ENCODE measurements around the gene MYT1. TPM values are rescaled to one million over a fixed set of nuclear protein-coding genes. Genes with fewer than 3 reads are reported as not detected.

The MYT1 gene
- total RNA-seq, 1 experiment from 2014 or later: 7.1 TPM

DNA sequence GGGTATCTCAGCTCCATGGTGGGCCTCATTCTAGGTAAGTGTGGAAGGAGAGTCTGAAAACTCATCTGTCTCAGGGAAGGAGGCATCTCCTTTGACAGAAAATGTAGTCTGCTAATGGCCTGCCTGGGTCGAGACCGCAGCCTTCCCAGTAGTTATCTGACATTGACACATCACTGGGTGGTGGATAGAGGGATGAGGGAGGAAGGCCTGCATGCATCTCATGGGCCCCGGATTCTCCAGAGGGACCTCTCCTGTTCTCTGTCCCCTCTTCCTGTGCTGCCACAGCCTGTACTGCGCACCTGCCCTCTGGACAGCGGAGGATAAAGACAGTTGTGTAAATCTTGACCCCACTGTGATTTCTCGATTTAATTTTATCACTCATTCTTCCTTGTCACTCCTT lies 96.0 kb downstream of the MYT1 start:
- Histone ChIP-seq H3K4me1 (ENCODE audit: control insufficient read depth in 1 of 2, insufficient read depth in 2 of 2, low read length in 2 of 2) (peaks cover 0 to 12% of the 10 kb centered on the region in 2 experiments; a peak in 3 of 4 replicates), H3K27me3 (ENCODE audit: insufficient read depth, low read length) (no peaks in the 10 kb centered on the region), H3K9me3 (ENCODE audit: control insufficient read depth in 1 of 2, insufficient read depth in 1 of 2, low read depth in 1 of 2, low read length in 2 of 2) (no peaks in the 10 kb centered on the region), H3K27ac (ENCODE audit: low read depth, low read length) (no peak overlapping the region), H3K9ac (ENCODE audit: low read length) (no peak overlapping the region), H3K36me3 (ENCODE audit: control insufficient read depth in 1 of 2, insufficient read depth in 2 of 2, low read length in 2 of 2) (no peaks in the 10 kb centered on the region), H3K9me2 (ENCODE audit: insufficient read depth) (no peaks in the 10 kb centered on the region), H3K4me2 (ENCODE audit: low read length) (no peak overlapping the region), H2AFZ (ENCODE audit: low read depth, low read length, poor library complexity, severe bottlenecking) (no peak overlapping the region), H3K4me3 (replicated peaks in 1 of 2; ENCODE audit: low read depth in 1 of 2, low read length in 2 of 2) (no peak overlapping the region), H4K20me1 (ENCODE audit: insufficient read depth) (no peaks in the 10 kb centered on the region), H3K79me2 (ENCODE audit: insufficient read depth, low read length) (peaks cover 21% of the 10 kb centered on the region)
- ATAC-seq (no peak), DNase-seq (ENCODE audit: low read depth, low spot score) (no peak)
- TF ChIP-seq ELF1 (IDR thresholded peaks at IDR 0.05; ENCODE audit: borderline replicate concordance, low read depth) (no peak), YY1 (IDR thresholded peaks at IDR 0.05; ENCODE audit: extremely low read depth, insufficient replicate concordance, low read depth, low read length) (no peak), ZNF274 (IDR thresholded peaks at IDR 0.05; ENCODE audit: low read depth, low read length) (no peak)
- POLR2A ChIA-PET: no interaction called here
- no TSS peak for BruUV-seq (replicated peaks)
- CTCF ChIA-PET: no interaction called here
- RAD21 ChIA-PET (ENCODE audit: low non-redundant PET in 1 of 2, low total read pairs in 2 of 2, uncharacterized antibody in 2 of 2, unreplicated experiment in 2 of 2): no interaction called here
- intact Hi-C loops (cut with micrococcal nuclease): no loop called here

DNA sequence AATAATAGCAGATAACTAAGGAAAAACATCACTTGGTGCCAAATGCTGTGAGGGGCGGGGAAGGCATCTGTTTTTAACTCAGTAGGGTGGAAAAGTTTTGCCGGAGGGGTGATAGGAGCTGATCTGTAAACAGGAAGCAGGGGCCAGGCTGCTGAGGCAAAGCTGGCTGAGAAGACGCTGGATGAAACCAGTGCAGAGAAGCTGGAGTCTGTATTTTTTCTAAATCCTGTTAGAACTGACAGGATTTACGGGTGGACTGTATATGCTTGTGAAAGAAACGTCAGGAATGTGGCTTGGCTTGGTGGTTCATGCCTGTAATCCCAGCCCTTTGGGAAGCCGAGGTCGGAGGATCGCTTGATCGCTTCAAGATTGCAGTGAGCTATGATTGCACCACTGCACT lies 96.9 kb downstream of the MYT1 start:
- no peaks in the 10 kb centered on the region for H3K36me3 ChIP-seq (ENCODE audit: control insufficient read depth in 1 of 2, insufficient read depth in 2 of 2, low read length in 2 of 2)
- no peak overlapping the region for H3K4me2 ChIP-seq (ENCODE audit: low read length)
- POLR2A ChIA-PET: no interaction called here
- H3K27me3 ChIP-seq (ENCODE audit: insufficient read depth, low read length): no peaks in the 10 kb centered on the region
- peaks cover 17% of the 10 kb centered on the region for H3K79me2 ChIP-seq (ENCODE audit: insufficient read depth, low read length)
- ATAC-seq: no peak
- H3K27ac ChIP-seq (ENCODE audit: low read depth, low read length): no peak overlapping the region
- no peak overlapping the region for H3K4me3 ChIP-seq (replicated peaks in 1 of 2; ENCODE audit: low read depth in 1 of 2, low read length in 2 of 2)
- BruUV-seq (replicated peaks): no TSS peak
- intact Hi-C loops (cut with micrococcal nuclease): no loop called here
- CTCF ChIA-PET: no interaction called here
- DNase-seq (ENCODE audit: low read depth, low spot score): no peak
- TF ChIP-seq ELF1 (IDR thresholded peaks at IDR 0.05; ENCODE audit: borderline replicate concordance, low read depth): no peak
- TF ChIP-seq ZNF274 (IDR thresholded peaks at IDR 0.05; ENCODE audit: low read depth, low read length): no peak
- TF ChIP-seq EZH2 (IDR thresholded peaks at IDR 0.05): no peak
- H3K9me3 ChIP-seq (ENCODE audit: control insufficient read depth in 1 of 2, insufficient read depth in 1 of 2, low read depth in 1 of 2, low read length in 2 of 2): no peaks in the 10 kb centered on the region
- peaks cover 0 to 10% of the 10 kb centered on the region in 2 experiments; a peak in 2 of 4 replicates for H3K4me1 ChIP-seq (ENCODE audit: control insufficient read depth in 1 of 2, insufficient read depth in 2 of 2, low read length in 2 of 2)
- no peak overlapping the region for H3K9ac ChIP-seq (ENCODE audit: low read length)
- H2AFZ ChIP-seq (ENCODE audit: low read depth, low read length, poor library complexity, severe bottlenecking): no peak overlapping the region
- no peaks in the 10 kb centered on the region for H4K20me1 ChIP-seq (ENCODE audit: insufficient read depth)
- H3K9me2 ChIP-seq (ENCODE audit: insufficient read depth): no peaks in the 10 kb centered on the region
- RAD21 ChIA-PET (ENCODE audit: low non-redundant PET in 1 of 2, low total read pairs in 2 of 2, uncharacterized antibody in 2 of 2, unreplicated experiment in 2 of 2): no interaction called here

All from HCT116 (cell line).